ENCODE results near the gene TMOD2. TPM values are rescaled to one million over a fixed set of nuclear protein-coding genes. Genes with fewer than 3 reads are reported as not detected.

Gene TMOD2
- total RNA-seq, 1 experiment from 2014 or later, result 5.7 TPM

GRCh38 chr15:51749307-51749706 lies 2.1 kb upstream of the TMOD2 start:
- TF ChIP-seq, protein P1, sequence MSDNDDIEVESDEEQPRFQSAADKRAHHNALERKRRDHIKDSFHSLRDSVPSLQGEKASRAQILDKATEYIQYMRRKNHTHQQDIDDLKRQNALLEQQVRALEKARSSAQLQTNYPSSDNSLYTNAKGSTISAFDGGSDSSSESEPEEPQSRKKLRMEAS (IDR thresholded peaks at IDR 0.05), result no peak
- TF ChIP-seq POLR2AphosphoS5 (IDR thresholded peaks at IDR 0.05; ENCODE audit: low read depth, low read length) (no peak), FOSL1 (IDR thresholded peaks at IDR 0.05; ENCODE audit: low read depth) (no peak), EZH2phosphoT487 (IDR thresholded peaks at IDR 0.05; ENCODE audit: borderline replicate concordance) (no peak), EGR1 (IDR thresholded peaks at IDR 0.05; ENCODE audit: low read depth) (no peak), ATF3 (IDR thresholded peaks at IDR 0.05) (no peak), ZBTB33 (IDR thresholded peaks at IDR 0.05; ENCODE audit: extremely low read depth, insufficient replicate concordance, low read length) (no peak), SP1 (IDR thresholded peaks at IDR 0.05; ENCODE audit: low read depth) (no peak), CBX3 (IDR thresholded peaks at IDR 0.05; ENCODE audit: low read depth) (no peak), CEBPB (IDR thresholded peaks at IDR 0.05; ENCODE audit: low read depth) (no peak)
- TF ChIP-seq, protein P2, sequence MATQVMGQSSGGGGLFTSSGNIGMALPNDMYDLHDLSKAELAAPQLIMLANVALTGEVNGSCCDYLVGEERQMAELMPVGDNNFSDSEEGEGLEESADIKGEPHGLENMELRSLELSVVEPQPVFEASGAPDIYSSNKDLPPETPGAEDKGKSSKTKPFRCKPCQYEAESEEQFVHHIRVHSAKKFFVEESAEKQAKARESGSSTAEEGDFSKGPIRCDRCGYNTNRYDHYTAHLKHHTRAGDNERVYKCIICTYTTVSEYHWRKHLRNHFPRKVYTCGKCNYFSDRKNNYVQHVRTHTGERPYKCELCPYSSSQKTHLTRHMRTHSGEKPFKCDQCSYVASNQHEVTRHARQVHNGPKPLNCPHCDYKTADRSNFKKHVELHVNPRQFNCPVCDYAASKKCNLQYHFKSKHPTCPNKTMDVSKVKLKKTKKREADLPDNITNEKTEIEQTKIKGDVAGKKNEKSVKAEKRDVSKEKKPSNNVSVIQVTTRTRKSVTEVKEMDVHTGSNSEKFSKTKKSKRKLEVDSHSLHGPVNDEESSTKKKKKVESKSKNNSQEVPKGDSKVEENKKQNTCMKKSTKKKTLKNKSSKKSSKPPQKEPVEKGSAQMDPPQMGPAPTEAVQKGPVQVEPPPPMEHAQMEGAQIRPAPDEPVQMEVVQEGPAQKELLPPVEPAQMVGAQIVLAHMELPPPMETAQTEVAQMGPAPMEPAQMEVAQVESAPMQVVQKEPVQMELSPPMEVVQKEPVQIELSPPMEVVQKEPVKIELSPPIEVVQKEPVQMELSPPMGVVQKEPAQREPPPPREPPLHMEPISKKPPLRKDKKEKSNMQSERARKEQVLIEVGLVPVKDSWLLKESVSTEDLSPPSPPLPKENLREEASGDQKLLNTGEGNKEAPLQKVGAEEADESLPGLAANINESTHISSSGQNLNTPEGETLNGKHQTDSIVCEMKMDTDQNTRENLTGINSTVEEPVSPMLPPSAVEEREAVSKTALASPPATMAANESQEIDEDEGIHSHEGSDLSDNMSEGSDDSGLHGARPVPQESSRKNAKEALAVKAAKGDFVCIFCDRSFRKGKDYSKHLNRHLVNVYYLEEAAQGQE (IDR thresholded peaks at IDR 0.05; ENCODE audit: low read depth), result no peak
- Histone ChIP-seq H3K27me3 (ENCODE audit: insufficient read depth, low read length) (no peaks in the 10 kb centered on the region), H3K4me2 (ENCODE audit: low read length) (no peak overlapping the region), H3K9me3 (ENCODE audit: control insufficient read depth in 1 of 2, insufficient read depth in 1 of 2, low read depth in 1 of 2, low read length in 2 of 2) (no peaks in the 10 kb centered on the region), H2AFZ (ENCODE audit: low read depth, low read length, poor library complexity, severe bottlenecking) (no peak overlapping the region), H3K4me1 (ENCODE audit: control insufficient read depth in 1 of 2, insufficient read depth in 2 of 2, low read length in 2 of 2) (peaks cover 4 to 14% of the 10 kb centered on the region in 2 experiments; a peak in 3 of 4 replicates), H4K20me1 (ENCODE audit: insufficient read depth) (no peaks in the 10 kb centered on the region), H3K36me3 (ENCODE audit: control insufficient read depth in 1 of 2, insufficient read depth in 2 of 2, low read length in 2 of 2) (no peaks in the 10 kb centered on the region), H3K27ac (ENCODE audit: low read depth, low read length) (no peak overlapping the region), H3K9ac (ENCODE audit: low read length) (no peak overlapping the region), H3K9me2 (ENCODE audit: insufficient read depth) (no peaks in the 10 kb centered on the region), H3K4me3 (replicated peaks in 1 of 2; ENCODE audit: low read depth in 1 of 2, low read length in 2 of 2) (no peak overlapping the region), H3K79me2 (ENCODE audit: insufficient read depth, low read length) (no peaks in the 10 kb centered on the region)
- no peak for DNase-seq (ENCODE audit: low read depth, low spot score)
- ChIA-PET CTCF (no interaction called here), POLR2A (no interaction called here), RAD21 (ENCODE audit: low non-redundant PET in 1 of 2, low total read pairs in 2 of 2, uncharacterized antibody in 2 of 2, unreplicated experiment in 2 of 2) (no interaction called here)
- no TSS peak for BruUV-seq (replicated peaks)
- intact Hi-C loops (cut with micrococcal nuclease), result no loop called here
- ATAC-seq, result no peak
